Ascending aorta (tissue), 2 donors: ENCODE measurements around the gene USP48. TPM values are rescaled to one million over a fixed set of nuclear protein-coding genes. Genes with fewer than 3 reads are reported as not detected.

ENCODE experiments used
- DNase-seq, 2 donors: peaks; one replicate each; pipeline ENCODE4 v3.0.0-alpha.2; 2019; ENCODE audit warnings: low spot score in 2 of 2
- H3K27ac ChIP-seq, 2 donors: fragments of 200-600 bp; sonication (generic); one replicate each; pipeline ENCODE4 v1.5.1; 2016 to 2017; ENCODE audit warnings: mild to moderate bottlenecking in 1 of 2
- H3K27me3 ChIP-seq: fragments of 200-600 bp; sonication (generic); one replicate; pipeline ENCODE4 v1.5.1; 2017
- H3K36me3 ChIP-seq, 2 donors: fragments of 200-600 bp; sonication (generic); one replicate each; pipeline ENCODE4 v1.5.1; 2016
- H3K4me1 ChIP-seq, 2 donors: fragments of 200-600 bp; sonication (generic); one replicate each; pipeline ENCODE4 v1.5.1; 2016 to 2017; ENCODE audit warnings: mild to moderate bottlenecking in 1 of 2
- H3K4me3 ChIP-seq, 2 donors: fragments of 200-600 bp; sonication (generic); one replicate each; pipeline ENCODE4 v1.5.1; 2016 to 2017; ENCODE audit warnings: mild to moderate bottlenecking in 1 of 2
- H3K9me3 ChIP-seq, 2 donors: fragments of 200-600 bp; sonication (generic); one replicate each; pipeline ENCODE4 v1.5.1; 2016
- CTCF ChIP-seq, 3 experiments: fragments of 200-600 bp in 2 of 3; fragments of 450-650 bp in 1 of 3; sonication (generic) in 2 of 3; IDR thresholded peaks; one replicate each; pipeline ENCODE4 v1.5.1; 2016 to 2019; ENCODE audit warnings: antibody characterized with exemption in 3 of 3, mild to moderate bottlenecking in 1 of 3, moderate library complexity in 1 of 3
- intact Hi-C: fragments of 100-400 bp; cut with DNase I; formaldehyde crosslinking; loops from one replicate; pipeline ENCODE4 v1.15.1; 2023
- total RNA-seq: library from RNA; depleted of rRNA; stranded (reverse); fragments of >200 nt; gene quantifications from one replicate; pipeline ENCODE4 v1.1.0, GENCODE V29; 2016

The USP48 gene
- total RNA-seq, 1 donor from 2014 or later = 41.3 TPM

- TF ChIP-seq CTCF (IDR thresholded peaks at IDR 0.05) = no peak
- H3K27ac ChIP-seq = no peak overlapping the region
- DNase-seq = no peak
These were observed 123.0 kb downstream of the USP48 start for GRCh38 chr1:21659924-21660326.

DNA sequence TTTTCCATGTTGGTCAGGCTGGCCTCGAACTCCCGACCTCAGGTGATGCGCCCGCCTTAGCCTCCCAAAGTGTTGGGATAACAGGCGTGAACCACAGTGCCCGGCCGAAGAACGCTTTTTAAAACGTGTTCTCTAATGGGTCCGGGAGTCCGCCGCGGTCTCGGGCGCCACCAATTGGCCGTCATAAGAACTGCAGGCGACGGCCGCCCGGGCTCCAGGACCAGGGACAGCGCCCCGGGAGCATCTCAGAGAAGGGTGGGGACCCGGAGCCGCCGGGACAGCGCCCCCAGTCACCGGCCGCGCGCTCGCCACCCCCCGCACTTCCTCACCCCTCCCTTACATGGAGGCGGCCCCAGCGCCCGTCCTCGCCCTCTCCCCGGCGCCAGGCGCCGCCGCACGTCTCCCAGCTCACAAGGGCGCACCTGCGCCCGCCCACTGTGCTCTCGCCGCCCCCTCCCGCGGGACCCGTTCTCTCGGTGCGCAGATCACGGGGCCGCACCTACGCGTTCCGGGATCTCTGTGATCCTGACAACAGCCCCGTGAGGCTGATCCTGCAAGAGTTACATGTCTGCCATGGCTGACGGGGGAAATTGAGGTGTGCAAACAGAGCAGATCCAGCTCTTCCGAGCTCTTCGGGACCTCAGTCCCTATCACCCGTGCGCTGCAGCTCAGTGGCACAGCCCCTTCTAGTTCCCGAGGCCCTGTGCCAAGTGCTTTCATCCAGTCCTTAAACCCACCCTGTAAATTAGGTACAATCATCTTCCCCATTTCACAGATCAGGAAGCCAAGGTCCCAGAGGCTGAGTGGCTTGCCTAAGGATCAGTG lies 123.6 kb downstream of the USP48 start:
- H3K4me1 ChIP-seq = no peaks in the 10 kb centered on the region
- peak in 1 of 2 donors; percentile 79 for DNase-seq
- intact Hi-C loops = loop anchor here (2.0 kb wide), 1 partner anchor 151 kb away; the partner anchor contains the start of gene ALPL
- H3K9me3 ChIP-seq = no peaks in the 10 kb centered on the region
- no peaks in the 10 kb centered on the region for H3K36me3 ChIP-seq
- H3K27me3 ChIP-seq = no peaks in the 10 kb centered on the region
- H3K4me3 ChIP-seq = peak overlapping the region in 1 of 2 donors; percentile 25
- H3K27ac ChIP-seq = no peak overlapping the region
- peak; percentile 83 to 93 (median 90) for TF ChIP-seq CTCF (IDR thresholded peaks at IDR 0.05)

More at GRCh38 chr1:21659924-21660326, 123.0 kb downstream of the USP48 start:
- Histone ChIP-seq H3K36me3 (no peaks in the 10 kb centered on the region), H3K4me3 (no peak overlapping the region), H3K9me3 (no peaks in the 10 kb centered on the region), H3K27me3 (no peaks in the 10 kb centered on the region), H3K4me1 (no peaks in the 10 kb centered on the region)
- intact Hi-C loops = loop anchor here (2.0 kb wide), 1 partner anchor 151 kb away; the partner anchor contains the start of gene ALPL

DNA sequence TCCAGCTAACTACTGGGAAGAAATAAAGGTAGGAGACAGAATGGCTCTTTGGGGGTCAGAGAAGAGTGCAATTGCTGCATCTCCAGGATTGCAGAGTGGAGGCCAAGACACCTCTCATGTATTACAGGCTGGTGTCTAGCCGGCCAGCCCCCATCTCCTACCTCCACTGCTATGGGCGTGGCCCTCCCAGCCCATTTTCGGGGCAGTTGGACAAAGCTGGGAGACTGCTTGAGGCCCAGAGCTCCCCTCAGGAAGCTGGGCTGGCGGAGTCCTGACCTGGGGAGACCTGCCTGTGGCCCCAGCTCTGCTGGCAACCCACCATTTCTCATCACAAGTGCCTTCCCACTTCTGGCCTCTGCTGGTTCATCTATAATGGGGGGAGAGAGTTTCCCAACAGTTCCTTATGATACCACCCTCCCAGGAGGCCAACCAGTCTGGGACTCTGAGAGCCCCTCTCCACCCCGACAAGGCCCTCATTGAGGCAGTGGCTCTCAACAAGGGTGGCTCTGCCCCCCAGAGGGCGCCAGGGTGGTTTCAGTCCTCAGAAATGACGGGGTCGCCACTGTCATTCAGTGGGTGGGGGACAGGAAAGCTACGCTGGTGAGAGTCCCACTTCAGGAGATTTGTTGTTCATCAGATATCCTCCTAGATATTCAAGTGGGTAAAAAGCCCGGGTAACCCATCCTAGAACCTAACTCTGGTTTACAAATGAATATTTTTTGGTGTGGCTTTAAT lies 125.3 kb downstream of the USP48 start:
- no peak for TF ChIP-seq CTCF (IDR thresholded peaks at IDR 0.05)
- DNase-seq = no peak
- no peaks in the 10 kb centered on the region for H3K9me3 ChIP-seq
- no peaks in the 10 kb centered on the region for H3K36me3 ChIP-seq
- no peaks in the 10 kb centered on the region for H3K27me3 ChIP-seq
- no peak overlapping the region for H3K27ac ChIP-seq
- H3K4me3 ChIP-seq = no peak overlapping the region
- no peaks in the 10 kb centered on the region for H3K4me1 ChIP-seq
- intact Hi-C loops = loop anchor here (2.0 kb wide), 1 partner anchor 149 kb away; the partner anchor contains the start of gene ALPL

DNA sequence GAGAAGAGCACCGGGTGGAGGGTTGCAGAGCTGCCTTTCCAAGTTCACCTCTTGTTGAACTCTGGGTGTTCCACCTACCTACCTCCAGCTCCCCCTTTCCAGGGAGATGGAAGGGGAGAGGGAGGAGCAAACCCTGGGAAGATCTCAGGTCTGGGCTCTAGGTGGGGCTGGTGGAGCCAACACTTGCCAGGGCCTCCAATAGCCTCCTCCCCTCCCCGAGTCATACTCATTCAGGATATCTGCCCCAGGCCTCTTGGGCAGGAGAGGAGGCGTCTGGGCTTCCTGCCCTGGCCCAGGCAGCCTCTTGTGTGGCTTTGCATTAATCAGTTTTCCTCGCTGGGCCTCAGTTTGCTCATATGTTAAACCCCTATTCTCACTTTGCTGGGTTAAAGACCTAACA lies 127.2 kb downstream of the USP48 start:
- H3K9me3 ChIP-seq = no peaks in the 10 kb centered on the region
- DNase-seq = no peak
- H3K36me3 ChIP-seq = no peaks in the 10 kb centered on the region
- no peak for TF ChIP-seq CTCF (IDR thresholded peaks at IDR 0.05)
- no peak overlapping the region for H3K4me3 ChIP-seq
- no peak overlapping the region for H3K27ac ChIP-seq
- peaks cover 5% of the 10 kb centered on the region in 2 donors for H3K4me1 ChIP-seq
- intact Hi-C loops = no loop called here
- peaks cover 5% of the 10 kb centered on the region for H3K27me3 ChIP-seq

- H3K4me3 ChIP-seq = no peak overlapping the region
- no peaks in the 10 kb centered on the region for H3K9me3 ChIP-seq
- no peak overlapping the region for H3K27ac ChIP-seq
- DNase-seq = no peak
- peaks cover 8% of the 10 kb centered on the region for H3K27me3 ChIP-seq
- no peak for TF ChIP-seq CTCF (IDR thresholded peaks at IDR 0.05)
- no peaks in the 10 kb centered on the region for H3K36me3 ChIP-seq
- peaks cover 5% of the 10 kb centered on the region in 2 donors for H3K4me1 ChIP-seq
- intact Hi-C loops = no loop called here
These were observed 127.7 kb downstream of the USP48 start for GRCh38 chr1:21655259-21655658.
